Measurements from ENCODE around the gene ACOX2.

ACOX2 gene

GRCh38 chr3:58473275-58473674, 63.7 kb downstream of the ACOX2 start:
- no peak for DNase-seq (ENCODE audit: low read depth in 2 of 2)

GRCh38 chr3:58471025-58471887, 65.7 kb downstream of the ACOX2 start:
- DNase-seq (ENCODE audit: low read depth in 2 of 2), result no peak

GRCh38 chr3:58470363-58471024, 66.5 kb downstream of the ACOX2 start:
- DNase-seq (ENCODE audit: low read depth in 2 of 2), result no peak

GRCh38 chr3:58469096-58469495, 67.9 kb downstream of the ACOX2 start:
- DNase-seq (ENCODE audit: low read depth in 2 of 2), result no peak

GRCh38 chr3:58466899-58467563, 70.0 kb downstream of the ACOX2 start:
- no peak for DNase-seq (ENCODE audit: low read depth in 2 of 2)

GRCh38 chr3:58464866-58465265, 72.1 kb downstream of the ACOX2 start:
- DNase-seq (ENCODE audit: low read depth in 2 of 2), result no peak

- no peak for DNase-seq (ENCODE audit: low read depth in 2 of 2)
Measured at GRCh38 chr3:58463942-58464271, 73.1 kb downstream of the ACOX2 start.

- DNase-seq (ENCODE audit: low read depth in 2 of 2), result peak; percentile 59 to 63
Measured at GRCh38 chr3:58463181-58463941, 73.6 kb downstream of the ACOX2 start.

- no peak for DNase-seq (ENCODE audit: low read depth in 2 of 2)
Measured at GRCh38 chr3:58462829-58463180, 74.2 kb downstream of the ACOX2 start.

GRCh38 chr3:58459160-58459559, 77.8 kb downstream of the ACOX2 start:
- DNase-seq (ENCODE audit: low read depth in 2 of 2), result no peak

All from activated CD8-positive, alpha-beta memory T cell treated with anti-CD3 and anti-CD28 coated beads for 4 hours (primary cell).